ENCODE data around the gene TIMP2. TPM values are rescaled to one million over a fixed set of nuclear protein-coding genes. Genes with fewer than 3 reads are reported as not detected.

TIMP2 gene
- total RNA-seq, 4 donors from 2014 or later = 172 to 315 (median 211) TPM

- H3K27me3 ChIP-seq = no peaks in the 10 kb centered on the region
- WGBS, 2 donors (ENCODE audit: low coverage in 1 of 2) = 39 to 57% methylated on average over 4 to 8 of the region's 8 CpGs
- ATAC-seq = peak; percentile 43
- peaks cover 0 to 100% of the 10 kb centered on the region in 2 donors for H3K36me3 ChIP-seq
- TF ChIP-seq POLR2A (IDR thresholded peaks at IDR 0.05) (no peak), CTCF (IDR thresholded peaks at IDR 0.05) (no peak), EP300 (IDR thresholded peaks at IDR 0.05) (no peak), POLR2AphosphoS5 (IDR thresholded peaks at IDR 0.05) (no peak)
- no peaks in the 10 kb centered on the region for H3K9me3 ChIP-seq
- peak overlapping the region in 3 of 4 donors; percentile 35 to 56 (median 52) for H3K27ac ChIP-seq
- H3K4me1 ChIP-seq = peaks cover 0 to 8% (median 3%) of the 10 kb centered on the region in 3 donors
- no peak overlapping the region for H3K4me3 ChIP-seq
These were observed 112.3 kb downstream of the TIMP2 start for GRCh38 chr17:78812855-78813254.

DNA sequence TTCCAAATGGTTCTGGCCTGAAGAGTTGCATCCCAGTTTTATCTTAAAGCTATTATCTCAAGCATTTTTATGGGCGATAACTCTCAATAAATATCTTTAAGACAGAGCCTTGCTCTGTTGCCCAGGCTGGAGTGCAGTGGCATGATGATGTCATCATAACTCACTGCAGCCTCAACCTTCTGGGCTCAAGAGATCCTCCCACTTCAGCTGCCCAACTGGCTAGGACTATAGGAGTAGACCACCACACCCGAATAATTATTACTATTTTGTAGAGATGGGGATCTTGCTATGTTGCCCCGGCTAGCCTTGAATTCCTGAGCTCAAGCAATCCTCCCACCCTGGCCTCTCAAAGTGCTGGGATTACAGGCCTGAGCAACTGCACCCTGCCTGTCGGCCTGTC is 117.0 kb downstream of the TIMP2 start:
- ATAC-seq = no peak
- Histone ChIP-seq H3K4me3 (no peak overlapping the region), H3K4me1 (peaks cover 0 to 13% (median under 1%) of the 10 kb centered on the region in 3 donors), H3K36me3 (peaks cover 0 to 97% of the 10 kb centered on the region in 2 donors), H3K27ac (no peak overlapping the region), H3K9me3 (no peaks in the 10 kb centered on the region), H3K27me3 (no peaks in the 10 kb centered on the region)
- TF ChIP-seq POLR2AphosphoS5 (IDR thresholded peaks at IDR 0.05) (no peak), CTCF (IDR thresholded peaks at IDR 0.05) (no peak), POLR2A (IDR thresholded peaks at IDR 0.05) (no peak), EP300 (IDR thresholded peaks at IDR 0.05) (no peak)
- WGBS, 2 donors (ENCODE audit: low coverage in 1 of 2) = 78 to 87% methylated on average over 4 of the region's 4 CpGs

DNA sequence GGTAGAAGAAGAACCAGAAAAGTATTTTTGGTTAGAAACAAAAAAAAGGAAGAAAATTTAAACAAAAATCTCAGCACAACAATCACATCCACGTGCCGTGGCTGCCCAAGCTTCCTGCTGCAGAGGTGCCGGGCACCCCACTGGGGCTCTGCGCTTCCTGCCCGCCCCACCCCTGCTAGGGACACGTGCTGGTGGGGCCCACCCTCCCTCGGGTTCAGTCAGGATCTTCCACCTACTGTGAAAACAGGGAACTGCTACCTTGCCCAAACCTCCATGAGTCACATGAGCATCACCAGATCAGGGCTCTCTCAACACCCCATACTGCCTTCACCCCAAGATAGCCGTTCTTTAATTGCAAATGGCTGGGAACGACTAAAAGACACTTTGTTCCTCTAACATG is 118.7 kb downstream of the TIMP2 start:
- TF ChIP-seq POLR2AphosphoS5 (IDR thresholded peaks at IDR 0.05) (no peak), EP300 (IDR thresholded peaks at IDR 0.05) (no peak), CTCF (IDR thresholded peaks at IDR 0.05) (no peak), POLR2A (IDR thresholded peaks at IDR 0.05) (no peak)
- Histone ChIP-seq H3K9me3 (no peaks in the 10 kb centered on the region), H3K27me3 (no peaks in the 10 kb centered on the region), H3K27ac (peak overlapping the region in 2 of 4 donors; percentile 5 to 61), H3K4me1 (peaks cover 0 to 14% (median 0%) of the 10 kb centered on the region in 3 donors), H3K4me3 (no peak overlapping the region), H3K36me3 (peaks cover 0 to 97% of the 10 kb centered on the region in 2 donors)
- ATAC-seq = peak; percentile 32
- WGBS, 2 donors (ENCODE audit: low coverage in 1 of 2) = 61 to 77% methylated on average over 5 to 7 of the region's 9 CpGs

DNA sequence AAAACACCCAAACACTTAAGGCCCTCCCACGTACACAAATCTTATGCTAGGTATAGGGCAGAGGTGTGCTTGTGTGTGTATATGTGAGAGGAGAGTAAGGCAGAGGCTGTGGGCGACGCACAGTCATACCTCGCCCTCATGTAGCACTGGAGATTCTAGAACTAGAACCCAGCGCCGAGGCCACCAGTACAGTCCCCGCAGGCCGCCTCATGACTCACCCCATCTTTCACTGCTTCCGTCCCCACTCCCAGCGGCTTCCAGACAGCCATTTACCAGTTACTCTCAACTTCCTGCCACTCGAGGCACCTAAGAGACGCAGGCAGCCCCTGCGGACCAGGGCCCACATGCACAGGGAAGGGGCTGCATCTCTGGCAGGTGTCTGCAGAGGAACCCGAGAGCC is 119.9 kb downstream of the TIMP2 start:
- H3K36me3 ChIP-seq = peaks cover 0 to 95% of the 10 kb centered on the region in 2 donors
- H3K27ac ChIP-seq = peak overlapping the region in 3 of 4 donors; percentile 34 to 61 (median 49)
- ATAC-seq = peak; percentile 50
- no peaks in the 10 kb centered on the region for H3K9me3 ChIP-seq
- TF ChIP-seq EP300 (IDR thresholded peaks at IDR 0.05) (no peak), POLR2AphosphoS5 (IDR thresholded peaks at IDR 0.05) (no peak), CTCF (IDR thresholded peaks at IDR 0.05) (no peak), POLR2A (IDR thresholded peaks at IDR 0.05) (no peak)
- H3K4me3 ChIP-seq = no peak overlapping the region
- H3K4me1 ChIP-seq = peaks cover 0 to 14% (median 0%) of the 10 kb centered on the region in 3 donors
- 83 to 91% methylated on average over 3 to 5 of the region's 14 CpGs for WGBS, 2 donors (ENCODE audit: low coverage in 1 of 2)
- H3K27me3 ChIP-seq = no peaks in the 10 kb centered on the region

DNA sequence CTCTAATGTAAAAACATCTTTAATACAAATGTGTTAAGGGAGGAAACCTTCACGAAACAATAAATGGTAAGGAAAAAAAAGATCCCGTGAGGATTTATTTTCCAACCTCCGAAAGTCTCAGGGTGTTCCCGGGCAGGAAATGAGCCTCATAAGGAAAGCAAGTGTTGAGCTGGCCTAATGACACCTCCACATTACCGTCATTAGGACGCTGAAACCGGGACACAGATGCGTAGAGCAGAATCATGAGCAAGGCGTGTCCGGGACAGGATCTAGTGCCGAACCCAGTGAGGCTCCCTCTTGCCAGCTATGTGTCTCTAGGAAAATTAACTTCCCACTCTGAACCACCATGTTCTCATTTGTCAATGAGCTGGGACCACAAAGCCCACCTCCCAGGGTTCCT is 120.4 kb downstream of the TIMP2 start:
- TF ChIP-seq POLR2AphosphoS5 (IDR thresholded peaks at IDR 0.05) (peak; percentile 46), CTCF (IDR thresholded peaks at IDR 0.05) (no peak)
- peak overlapping the region in 3 of 4 donors; percentile 34 to 61 (median 49) for H3K27ac ChIP-seq
- no peak overlapping the region for H3K4me3 ChIP-seq
- H3K36me3 ChIP-seq = peaks cover 0 to 95% of the 10 kb centered on the region in 2 donors
- no peaks in the 10 kb centered on the region for H3K27me3 ChIP-seq
- H3K9me3 ChIP-seq = no peaks in the 10 kb centered on the region
- peaks cover 0 to 14% (median 0%) of the 10 kb centered on the region in 3 donors for H3K4me1 ChIP-seq
- 62 to 68% methylated on average over 9 to 11 of the region's 11 CpGs for WGBS, 2 donors (ENCODE audit: low coverage in 1 of 2)
- peak; percentile 46 for ATAC-seq

Measured in gastroesophageal sphincter (tissue), 4 donors.